SHP77 treated with DMSO at 0.1 percent for 48 hours (cell line): ENCODE measurements around the gene GRB10.

Experiments
- DNase-seq: peaks from one replicate; lab custom pipeline; 2025; lab: John Stamatoyannopoulos, UW

GRB10 gene

DNA sequence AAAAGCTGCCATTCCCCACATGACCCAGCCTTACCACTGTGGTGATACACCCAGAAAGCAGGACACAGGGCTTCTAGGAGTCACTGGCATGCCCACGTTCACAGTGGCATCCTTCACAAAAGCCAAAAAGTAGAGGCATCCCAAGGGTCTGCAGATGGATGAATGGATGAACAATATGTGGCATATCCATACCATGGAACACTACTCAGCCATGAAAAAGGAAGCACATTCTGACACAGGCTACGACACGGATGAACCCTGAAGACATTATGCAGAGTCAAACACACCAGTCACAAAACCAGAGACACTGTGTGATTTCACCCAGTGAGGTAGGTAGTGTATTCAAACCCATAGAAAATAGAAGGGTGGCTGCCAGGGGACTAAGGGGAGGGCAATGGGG, 112.8 kb downstream of the GRB10 start:
- DNase-seq, result no peak

- DNase-seq, result no peak
Measured at GRCh38 chr7:50667789-50668226, 114.9 kb downstream of the GRB10 start.

DNA sequence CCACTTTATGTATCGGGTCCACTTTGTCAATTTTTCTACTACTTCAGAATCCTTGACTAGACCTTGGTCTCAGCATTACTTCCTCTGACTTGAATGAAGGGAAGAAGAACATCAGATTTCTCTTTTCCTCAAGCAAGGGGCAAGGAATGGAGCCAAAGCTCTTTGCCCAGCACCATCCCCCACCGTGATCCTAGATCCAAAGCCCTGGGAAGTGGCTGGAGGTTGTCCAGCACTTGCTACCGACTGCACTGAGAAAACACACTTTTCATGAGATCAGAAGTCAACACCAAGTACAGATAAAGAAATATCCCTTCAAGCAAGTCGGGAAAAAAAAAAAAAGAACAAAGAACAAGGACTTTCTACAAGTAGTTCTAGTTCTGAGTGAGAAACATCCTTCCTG, 115.4 kb downstream of the GRB10 start:
- no peak for DNase-seq

GRCh38 chr7:50666124-50666496, 116.6 kb downstream of the GRB10 start:
- DNase-seq, result no peak

GRCh38 chr7:50665403-50666123, 117.1 kb downstream of the GRB10 start:
- no peak for DNase-seq

DNA sequence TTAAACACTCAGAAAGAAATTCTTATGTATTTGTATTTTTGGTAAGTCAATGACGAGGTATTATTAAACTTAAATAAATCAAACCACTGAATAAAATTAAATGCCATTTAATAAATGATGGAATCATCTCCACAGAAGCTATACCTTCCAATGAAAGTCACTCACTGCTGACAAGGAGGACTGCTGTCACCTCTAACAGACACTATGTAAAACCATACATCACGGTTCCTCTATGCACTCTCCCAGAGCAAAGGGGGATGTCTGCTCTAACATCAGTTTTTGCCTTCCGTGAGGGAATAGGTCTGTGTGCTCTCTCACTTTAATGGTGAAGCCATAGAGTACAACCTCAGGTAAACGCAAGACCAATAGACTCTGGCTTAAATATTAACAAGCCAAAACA, 117.8 kb downstream of the GRB10 start:
- DNase-seq, result no peak

GRCh38 chr7:50664461-50664922, 118.2 kb downstream of the GRB10 start:
- no peak for DNase-seq

GRCh38 chr7:50663396-50664102, 119.1 kb downstream of the GRB10 start:
- no peak for DNase-seq

GRCh38 chr7:50662996-50663395, 119.7 kb downstream of the GRB10 start:
- no peak for DNase-seq

DNA sequence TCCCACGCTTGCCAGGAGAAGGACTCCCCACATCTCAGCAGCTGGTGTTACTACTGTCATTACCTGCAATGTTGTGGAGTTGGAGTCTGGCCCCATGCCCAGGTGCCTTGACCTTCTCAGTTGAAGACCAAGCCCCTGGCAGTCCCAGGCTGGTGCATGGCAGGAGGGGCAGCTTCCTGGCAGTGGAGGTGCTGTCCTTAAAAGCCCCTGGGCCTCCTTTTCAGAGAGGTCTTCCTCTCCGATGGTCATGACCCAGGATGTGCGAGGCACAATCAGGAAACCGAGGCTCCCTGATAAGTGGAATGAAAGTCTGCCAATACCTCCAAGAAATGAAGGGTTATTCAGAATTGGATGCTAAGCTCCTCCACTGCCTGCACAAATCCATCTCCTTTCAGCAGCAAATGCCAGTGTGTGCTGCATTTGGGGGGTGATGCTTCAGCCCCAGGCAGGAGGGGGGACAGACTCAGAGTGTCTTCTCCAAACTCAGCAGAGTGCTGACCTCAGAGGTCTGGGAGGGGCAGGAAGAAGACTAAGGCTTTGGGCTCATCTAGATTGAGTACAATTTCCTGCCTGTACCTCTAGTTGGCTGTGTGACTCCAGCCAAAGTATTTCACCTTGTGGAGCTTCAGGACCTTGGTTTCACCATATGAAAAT, 120.5 kb downstream of the GRB10 start:
- no peak for DNase-seq

DNA sequence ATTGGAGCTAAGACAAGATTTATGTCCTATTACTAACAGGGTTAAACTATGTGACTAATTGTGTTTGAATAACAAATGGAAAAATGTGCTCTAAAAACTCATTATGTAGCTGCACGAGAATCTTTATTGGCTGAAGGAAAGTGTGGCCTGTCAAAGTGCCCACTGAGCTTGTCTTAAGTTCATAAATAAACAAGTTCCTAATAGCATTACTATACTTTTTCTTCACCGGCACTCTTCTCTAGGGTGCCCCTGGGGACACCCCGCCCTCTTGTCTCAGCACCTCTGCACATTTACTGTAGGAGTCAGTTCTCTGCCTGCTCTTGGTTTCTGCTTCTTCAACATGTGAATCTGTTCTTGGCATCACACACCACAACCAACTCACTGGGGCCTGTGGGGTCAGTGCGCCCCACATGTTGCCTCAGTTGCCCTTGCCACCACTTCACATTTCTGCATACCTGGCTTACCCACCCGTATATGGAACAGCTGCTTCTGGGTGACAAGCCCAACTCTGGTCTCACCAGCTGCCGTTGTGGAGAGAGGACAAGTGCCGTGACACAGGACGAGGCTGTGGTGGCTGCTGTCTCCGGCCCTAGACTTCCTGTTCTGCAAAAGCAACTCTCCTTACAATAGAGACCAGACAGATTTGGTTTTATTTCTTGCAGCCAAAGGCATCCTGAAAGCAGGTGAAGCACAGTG, 121.2 kb downstream of the GRB10 start:
- DNase-seq, result no peak

DNA sequence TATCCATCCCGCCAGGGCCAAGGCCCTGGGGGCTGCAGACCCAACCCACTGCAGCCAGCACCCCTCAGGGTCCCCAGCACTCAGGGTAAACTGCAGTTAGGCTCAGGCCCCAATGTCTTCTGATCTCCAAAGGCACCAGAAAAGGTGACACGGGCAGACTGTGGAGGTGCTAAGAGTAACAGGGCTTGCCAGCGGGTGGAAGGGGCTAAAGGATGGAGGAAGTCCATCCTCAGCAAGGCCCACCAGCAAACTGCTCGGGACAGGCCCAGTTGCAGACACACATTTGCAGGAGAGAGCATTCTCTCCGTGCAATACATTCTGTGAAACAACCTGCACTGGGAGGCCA, 121.9 kb downstream of the GRB10 start:
- DNase-seq, result no peak

DNA sequence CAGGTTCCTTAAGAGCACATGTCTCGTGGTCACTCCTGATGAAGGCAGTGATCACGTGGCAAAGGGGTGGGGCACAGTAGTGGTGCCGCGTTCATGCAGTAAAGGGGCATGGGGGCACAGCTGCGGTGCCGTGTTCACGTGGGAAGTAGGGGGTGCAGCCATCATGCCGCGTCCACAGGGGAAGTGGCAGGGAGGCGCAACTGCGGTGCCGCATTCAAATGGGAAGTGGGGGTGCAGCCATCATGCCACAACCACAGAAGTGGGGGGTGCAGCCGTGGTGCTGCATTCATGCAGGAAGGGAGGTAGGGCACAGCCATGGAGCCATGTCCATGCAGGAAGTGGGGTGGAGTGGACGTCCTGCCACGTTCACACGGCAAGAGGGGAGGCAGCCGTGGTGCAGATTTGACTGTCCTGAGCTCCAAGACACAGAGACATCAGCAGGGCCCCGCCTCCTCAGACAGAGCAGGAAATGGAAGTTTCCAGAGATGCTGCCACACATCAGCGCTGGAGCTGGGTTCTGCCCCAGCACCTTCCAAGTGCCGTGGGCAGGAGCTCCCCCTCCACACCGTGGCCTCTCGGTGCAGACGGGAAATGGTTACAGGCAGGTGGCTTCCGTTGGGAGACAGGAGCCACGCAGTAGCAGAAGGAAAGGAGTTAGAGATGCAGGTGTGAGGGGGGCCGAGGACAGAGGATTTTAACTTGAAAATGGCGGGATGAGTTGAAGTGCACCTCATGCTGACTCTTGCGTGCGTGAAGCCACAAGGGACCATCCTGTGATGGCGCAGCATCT, 122.5 kb downstream of the GRB10 start:
- no peak for DNase-seq

DNA sequence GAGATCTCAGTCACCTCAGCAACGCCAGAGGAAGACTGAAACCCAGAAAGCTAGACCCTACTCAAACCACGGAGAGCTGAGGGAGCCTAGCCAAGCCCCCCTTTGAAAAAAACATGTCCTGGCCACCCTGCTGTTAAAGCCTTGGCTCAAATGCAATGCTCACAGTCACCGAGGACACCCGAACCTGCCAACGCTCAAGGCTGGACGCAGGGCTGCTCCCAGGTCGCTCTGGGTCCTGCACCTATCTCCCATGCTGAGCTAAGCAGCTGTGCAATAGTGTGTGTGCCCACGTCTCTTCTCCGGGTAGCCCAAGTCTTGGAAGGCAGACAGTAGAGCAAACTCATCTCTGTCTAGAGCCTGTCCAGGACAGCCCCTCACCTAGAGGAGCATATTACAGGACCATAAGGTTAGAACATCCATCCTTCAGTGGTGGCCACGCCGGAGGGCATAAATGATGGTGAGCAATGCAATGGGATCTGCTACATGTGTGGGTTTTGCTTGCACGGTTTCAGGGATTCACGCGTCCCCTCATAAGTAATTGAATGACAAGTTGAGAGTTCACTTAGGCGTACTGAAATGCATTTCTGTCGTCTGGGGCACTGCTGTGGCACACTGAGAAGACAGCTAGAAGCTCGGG, 123.2 kb downstream of the GRB10 start:
- no peak for DNase-seq

DNA sequence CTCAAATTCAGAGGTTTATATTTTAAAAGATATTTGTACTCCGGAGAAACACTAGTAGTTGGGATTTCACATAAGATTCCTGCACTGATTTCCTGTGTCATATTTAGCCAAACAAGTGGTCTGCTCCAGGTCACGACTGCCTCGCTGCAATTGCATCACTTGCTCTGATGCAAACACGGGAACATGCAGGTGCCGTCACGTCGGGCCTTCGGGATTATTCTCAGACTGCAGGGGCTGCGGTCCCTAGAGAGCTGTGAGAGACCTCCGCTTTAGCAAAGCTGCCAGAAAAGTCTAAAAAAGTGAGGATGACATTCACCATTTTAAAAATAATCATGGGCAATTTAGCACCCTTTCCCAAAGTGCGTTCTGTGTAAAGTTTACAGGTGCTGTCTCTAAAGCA, 124.0 kb downstream of the GRB10 start:
- no peak for DNase-seq

DNA sequence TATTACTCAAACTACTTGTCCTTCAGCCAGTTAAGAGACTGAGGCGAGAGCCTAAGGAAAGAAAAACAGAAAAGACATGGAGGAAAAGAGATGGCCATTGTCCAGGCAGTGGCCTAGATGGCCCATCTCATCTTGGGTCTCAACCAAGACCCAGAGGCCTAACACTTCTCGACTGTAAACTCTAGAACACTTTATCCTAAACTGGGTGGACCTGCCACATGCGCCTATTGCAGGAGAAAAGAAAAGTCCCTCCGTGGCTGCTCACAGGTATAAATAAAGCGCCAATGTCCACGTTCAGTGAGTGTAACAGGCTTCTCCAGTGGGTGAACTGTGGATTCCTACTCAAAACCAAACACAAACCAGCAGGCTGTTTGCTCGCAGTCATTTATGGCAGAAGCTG, 124.8 kb downstream of the GRB10 start:
- no peak for DNase-seq

GRCh38 chr7:50657341-50657873, 125.3 kb downstream of the GRB10 start:
- DNase-seq, result no peak

- no peak for DNase-seq
Measured at GRCh38 chr7:50656141-50656895, 126.4 kb downstream of the GRB10 start.

DNA sequence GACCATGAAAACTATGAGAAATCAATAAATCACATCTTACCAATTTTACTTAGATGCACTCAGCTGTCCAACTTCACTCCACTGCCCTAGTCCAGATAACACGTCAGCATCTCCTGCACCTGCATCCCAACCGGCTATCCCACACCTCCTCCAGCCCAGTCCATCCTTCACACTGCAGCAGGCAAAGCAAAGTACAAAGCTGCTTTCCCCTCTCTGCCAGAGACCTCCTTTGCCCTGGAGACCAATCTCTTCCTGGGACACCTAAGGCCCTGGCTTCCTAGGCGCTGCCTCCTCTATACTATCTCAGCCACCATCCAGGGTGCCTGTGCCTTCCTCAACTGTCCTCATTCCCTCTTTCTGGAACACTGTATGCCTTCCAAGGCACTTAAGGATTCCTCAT, 127.2 kb downstream of the GRB10 start:
- no peak for DNase-seq

- no peak for DNase-seq
Measured at GRCh38 chr7:50655020-50655419, 127.7 kb downstream of the GRB10 start.
